Measurements from ENCODE around the gene PATL1.

The PATL1 gene

DNA sequence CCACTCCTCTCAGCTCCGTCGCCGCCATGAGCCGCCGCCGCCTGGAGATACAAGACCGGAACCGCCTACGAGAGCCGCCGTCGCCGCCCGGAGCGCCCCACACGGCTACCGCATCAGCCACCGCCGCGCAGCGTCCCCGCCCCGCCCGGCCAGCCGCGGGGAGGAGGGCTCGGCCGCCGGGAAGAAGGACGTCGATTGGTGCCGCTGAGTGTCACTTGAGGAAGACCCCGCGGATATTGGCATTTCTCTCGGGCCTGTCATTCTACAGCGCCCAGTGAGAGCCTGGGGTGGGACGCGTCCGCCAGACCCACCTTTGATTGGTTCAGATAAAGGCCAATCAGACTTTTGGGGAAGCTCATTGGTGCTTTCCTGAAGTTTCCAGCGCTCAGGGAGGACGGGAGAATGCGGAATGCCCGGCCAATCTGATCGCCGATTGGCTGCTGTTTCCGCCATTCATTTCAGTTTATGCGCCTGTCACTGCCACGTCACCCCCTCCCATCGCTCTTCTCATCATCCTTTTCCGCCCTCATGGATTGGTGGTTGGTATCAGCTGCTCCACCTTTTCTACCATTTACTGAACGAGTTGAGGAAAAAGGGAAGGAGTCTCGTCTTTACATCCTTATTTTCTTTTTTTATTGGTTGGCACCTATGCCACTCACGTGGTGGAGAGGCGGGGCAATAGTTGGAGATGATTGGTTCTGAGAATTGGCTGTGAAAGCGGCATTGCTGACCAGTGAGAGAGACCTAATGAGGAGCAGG lies 53.0 kb downstream of the PATL1 start, which contains the start of gene OSBP:
Gene OSBP (minus strand): TSS at position 138 of the 759 bp plus-strand sequence. CDS start 110 bp downstream, at position 28.
- peak; percentile 95 to 96 for DNase-seq (ENCODE audit: low read depth in 2 of 2)

DNA sequence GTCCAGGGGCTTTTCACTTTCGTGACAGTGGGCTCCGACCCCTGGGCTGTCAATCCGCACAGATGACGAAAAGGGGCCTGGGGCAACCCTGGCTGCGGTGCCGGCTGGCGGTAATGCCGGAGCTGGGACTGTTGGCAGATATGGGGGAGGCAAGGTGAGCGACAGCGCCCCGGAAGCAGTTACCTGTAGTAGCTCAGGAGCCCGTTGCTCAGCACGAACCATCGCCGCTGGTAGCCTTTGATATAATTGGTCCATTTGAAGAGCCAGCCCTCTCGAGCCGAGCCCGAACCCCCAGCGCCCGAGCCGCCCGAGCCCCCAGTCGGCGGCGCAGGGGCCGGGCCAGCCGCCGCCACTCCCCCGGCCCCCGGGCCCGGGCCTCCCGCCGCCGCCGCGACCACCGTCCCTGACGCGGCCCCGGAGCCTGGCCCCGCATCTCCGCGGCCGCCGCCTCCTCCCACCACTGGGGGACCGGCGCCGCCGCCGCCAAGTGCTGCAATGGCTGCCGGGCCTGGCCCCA lies 53.7 kb downstream of the PATL1 start:
- DNase-seq (ENCODE audit: low read depth in 2 of 2): peak; percentile 27 to 29

DNA sequence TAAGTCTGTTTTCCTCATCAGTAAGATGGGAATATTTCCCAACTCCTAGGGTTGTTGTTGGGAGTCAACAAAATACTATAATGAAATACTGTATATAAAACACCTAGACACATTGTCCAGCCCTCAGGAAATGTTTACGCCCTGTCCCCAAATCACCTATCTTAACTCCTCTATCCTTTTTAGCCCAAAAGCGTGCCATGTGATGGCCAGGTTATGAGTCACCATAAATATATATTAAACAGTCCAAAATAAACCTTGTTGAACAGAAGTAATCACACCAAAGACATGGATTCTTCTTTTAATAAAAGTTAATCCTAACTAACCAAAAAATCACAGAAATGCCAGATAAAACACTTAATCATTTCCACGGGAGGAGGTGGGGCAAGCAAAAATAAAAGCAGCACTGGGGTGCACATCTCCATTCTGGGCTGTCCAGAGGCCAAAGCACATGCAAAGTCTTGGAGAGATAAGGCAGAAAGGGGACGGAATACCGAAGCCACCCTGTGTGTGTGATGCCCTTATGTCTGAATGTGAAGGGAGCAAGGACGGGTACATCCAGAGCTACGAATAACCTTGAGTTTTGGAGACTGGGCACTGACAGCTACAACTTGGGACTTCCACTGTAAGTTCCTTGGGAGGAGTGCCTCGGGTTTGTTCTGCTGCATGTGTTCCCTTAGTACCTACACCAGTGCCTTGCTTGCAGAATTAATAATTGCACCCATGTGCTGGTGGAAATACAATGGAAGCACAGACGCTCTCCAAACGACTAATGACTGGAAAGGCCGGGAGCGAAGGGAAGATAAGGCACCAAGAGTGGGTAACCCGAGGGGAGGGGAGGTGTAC lies 54.3 kb downstream of the PATL1 start:
- DNase-seq (ENCODE audit: low read depth in 2 of 2): no peak

DNA sequence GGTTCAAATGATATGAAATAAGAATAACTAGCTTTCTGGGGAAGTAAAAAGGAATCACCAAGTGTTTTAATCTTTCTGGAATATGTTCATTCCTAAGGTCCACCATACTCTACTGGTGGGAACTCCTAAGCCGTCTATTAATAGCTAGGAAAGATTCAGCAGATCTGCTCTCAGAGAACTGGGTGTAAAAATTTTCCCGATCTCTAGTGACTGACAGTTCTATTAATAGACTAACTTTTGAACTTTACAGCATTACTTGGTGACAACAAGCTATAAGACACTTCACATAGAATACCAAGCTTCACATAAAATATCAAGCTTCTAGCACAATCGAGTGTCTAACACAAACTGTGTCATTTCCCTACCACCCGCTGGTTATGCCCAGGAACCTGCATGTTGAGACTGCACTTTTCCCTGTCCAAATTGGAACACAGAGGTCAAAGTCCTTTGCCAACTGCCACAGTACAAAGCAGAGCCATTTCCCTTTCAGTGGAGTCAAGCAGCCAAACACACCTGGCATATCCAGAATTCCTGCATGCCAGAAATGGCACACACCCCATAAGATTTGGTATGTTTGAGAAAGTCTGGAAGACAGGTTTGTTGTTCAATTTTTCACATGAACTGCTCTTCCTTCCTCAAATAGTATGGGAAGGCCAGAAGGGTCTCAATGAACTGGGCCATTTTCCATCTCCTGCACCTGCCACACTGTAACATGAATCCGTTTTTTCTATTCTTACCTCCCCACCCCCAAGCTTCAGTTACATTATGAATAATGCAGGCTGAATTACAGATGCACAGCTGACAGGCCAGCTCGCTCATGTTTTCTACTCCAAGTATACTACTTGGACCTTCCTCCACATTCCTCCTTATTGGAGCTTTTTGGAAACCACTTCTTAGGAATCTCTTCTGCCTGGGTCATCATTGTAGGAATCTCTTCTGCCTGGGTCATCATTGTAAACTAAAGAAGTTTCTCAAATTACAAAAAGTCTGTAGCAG lies 57.0 kb downstream of the PATL1 start:
- DNase-seq (ENCODE audit: low read depth in 2 of 2): no peak

DNA sequence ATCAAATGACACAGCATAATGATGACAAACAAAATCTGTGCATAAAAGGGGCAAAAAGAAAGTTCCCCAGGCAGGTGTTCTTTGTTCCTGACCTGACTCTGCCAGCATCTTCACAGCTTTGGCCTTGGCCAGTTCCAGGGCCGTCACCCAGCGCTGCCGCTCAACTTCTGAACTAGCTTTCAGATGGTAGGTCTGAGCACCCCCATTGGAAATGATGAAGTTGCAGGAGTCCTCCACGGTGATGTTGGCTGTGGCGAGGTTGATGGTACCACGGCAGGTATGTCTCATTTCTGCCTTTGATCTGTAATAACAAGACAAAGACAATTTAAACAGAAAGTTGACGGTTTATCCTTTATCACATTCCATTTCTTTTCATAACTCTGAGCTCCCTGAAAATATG lies 58.5 kb downstream of the PATL1 start:
- peak in 1 of 2 donors; percentile 8 for DNase-seq (ENCODE audit: low read depth in 2 of 2)

DNA sequence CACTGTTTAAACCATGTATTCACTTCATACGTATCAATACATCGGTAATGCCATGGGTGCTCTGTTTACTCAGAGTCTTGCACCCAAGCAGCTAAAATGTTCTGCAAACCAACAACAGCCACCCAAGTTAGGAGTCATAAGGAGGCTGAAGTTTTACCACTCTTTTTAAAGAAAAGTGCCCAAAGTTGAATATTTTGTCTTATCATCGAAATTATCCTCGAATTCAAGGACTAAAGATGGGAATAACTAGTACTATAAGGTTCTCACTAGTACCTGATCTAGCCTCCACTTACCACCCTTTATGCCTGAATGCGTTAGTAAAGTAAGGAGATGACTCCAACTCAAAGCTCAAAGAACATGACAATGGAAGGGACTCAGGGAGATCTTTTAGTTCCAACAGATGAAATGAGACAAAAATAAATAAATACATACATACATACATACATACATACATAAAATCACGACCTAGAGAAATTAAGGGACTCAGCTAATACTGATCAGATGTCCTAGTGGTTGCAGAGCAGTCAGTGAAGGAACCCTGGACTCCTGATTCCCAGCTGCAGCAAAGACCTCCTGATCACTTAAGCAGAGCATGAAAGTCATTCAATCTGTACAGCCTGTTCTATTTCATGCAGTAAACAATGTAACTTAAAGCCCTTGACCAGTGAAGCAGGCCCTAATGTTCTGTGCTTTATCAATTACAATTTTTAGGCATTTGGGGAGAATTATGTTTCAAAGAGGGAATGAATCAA lies 61.0 kb downstream of the PATL1 start:
- no peak for DNase-seq (ENCODE audit: low read depth in 2 of 2)

DNA sequence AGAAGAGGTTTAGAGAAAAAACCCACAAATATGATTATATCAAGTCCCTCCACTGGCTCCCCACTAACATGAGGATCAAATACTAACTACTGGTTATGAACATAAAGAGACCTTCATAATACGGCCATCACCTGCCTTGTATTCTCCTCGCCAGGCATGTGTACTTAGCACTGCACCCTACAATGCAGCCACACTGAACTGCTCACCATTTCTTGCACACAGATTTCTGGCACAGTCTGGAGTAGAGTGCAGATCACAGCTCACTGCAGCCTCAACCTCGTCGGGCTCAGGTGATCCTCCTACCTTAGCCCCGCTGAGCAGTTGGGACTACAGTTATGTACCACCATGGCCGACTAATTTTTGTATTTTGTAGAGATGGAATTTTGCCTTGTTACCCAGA lies 66.4 kb downstream of the PATL1 start:
- DNase-seq (ENCODE audit: low read depth in 2 of 2): no peak

DNA sequence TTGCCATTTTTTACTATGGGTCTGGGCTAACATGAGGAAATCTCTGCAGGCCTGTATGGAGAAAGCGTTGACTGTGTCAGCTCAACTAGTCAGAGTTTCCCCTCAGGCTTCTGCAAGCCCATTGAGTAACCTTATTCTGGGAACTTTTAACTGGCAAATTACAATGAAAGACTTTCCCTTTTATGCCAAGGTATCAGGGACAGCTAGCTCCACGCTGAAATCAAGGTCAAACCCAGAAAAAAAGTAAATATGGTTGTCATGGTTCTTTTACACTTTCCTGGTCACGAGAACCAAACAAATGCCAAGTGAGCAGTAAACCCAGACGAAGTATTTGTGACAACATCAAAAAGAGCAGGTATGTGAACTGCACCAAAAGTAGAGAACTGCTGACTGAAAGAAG lies 67.0 kb downstream of the PATL1 start:
- DNase-seq (ENCODE audit: low read depth in 2 of 2): no peak

DNA sequence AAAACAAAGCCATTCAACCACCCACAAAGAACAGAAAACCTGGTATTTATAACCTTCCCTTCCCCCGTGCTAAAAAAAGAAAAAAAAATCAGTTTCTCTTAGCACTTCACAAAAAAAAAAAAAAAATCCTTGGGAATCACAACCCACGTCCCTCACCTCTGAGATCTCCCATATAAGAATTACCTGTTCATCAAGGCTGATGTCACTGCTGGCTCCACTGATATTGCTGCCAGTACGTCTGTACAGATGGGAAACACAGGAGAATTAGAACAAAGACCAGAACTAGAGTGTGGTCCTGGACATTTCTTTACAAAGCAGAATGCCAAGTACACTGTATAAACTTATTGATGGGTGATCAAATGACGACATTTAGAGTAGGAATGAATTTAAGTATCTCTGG lies 68.2 kb downstream of the PATL1 start:
- DNase-seq (ENCODE audit: low read depth in 2 of 2): no peak

DNA sequence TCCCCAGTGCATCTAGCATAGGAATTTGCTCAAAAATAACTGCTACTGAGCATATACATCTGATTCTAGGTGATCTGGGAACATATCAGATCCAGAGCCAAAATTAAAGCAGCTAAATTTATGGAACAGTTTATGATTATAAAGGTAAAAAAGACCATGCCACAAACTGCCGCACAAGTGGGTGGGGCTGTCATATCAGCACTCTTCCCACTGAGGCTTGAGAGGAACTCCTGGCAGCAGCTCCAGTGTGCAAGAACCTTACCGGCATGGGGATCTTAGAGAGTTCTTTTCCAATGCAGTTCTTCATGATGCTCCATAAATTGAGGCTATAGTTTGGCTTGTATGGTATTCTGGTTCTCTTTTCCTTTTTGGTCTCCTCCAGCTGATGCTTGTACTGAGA lies 68.6 kb downstream of the PATL1 start:
- DNase-seq (ENCODE audit: low read depth in 2 of 2): no peak

DNA sequence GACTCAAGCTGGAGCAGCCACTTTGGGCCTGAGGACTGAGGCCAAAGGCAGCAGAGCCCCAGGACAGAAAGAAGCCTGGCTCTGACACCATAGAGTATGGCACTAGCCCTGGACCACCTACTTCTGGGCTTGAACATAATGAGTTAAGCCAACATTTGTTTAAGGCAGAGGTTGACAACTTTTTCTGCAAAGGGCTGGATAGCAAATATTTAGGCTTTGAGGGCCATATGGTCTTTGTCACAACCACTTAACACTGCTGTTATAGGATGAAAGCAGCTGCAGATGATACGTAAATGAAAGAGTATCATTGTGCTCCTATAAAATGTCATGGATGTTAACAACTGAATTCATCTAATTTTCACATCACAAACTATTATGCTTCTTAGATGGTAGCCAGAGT lies 69.9 kb downstream of the PATL1 start:
- DNase-seq (ENCODE audit: low read depth in 2 of 2): no peak
